Fibroblast of mammary gland (primary cell): ENCODE data around the gene LPP.

ENCODE experiments used
- DNase-seq: peaks from one replicate; pipeline ENCODE4 v3.0.0-alpha.2; 2010; ENCODE audit warnings: low read depth
- H3K4me3 ChIP-seq: 2 replicates; pipeline ENCODE4 v1.5.1; 2011; ENCODE audit warnings: low read depth, mild to moderate bottlenecking, low read length, moderate library complexity; ENCODE audit not compliant: control insufficient read depth
- CTCF ChIP-seq: conservative IDR thresholded peaks from 2 replicates; pipeline ENCODE4 v1.5.1; 2011; ENCODE audit warnings: low read depth, low read length, inconsistent platforms; ENCODE audit not compliant: control insufficient read depth, insufficient read depth

Gene LPP

GRCh38 chr3:188690064-188690463 lies 536.1 kb downstream of the LPP start:
- TF ChIP-seq CTCF: no peak
- H3K4me3 ChIP-seq: no peak overlapping the region
- DNase-seq: no peak

- no peak overlapping the region for H3K4me3 ChIP-seq
- DNase-seq: no peak
- TF ChIP-seq CTCF: no peak
Observed at GRCh38 chr3:188691004-188691403, 537.0 kb downstream of the LPP start.

- H3K4me3 ChIP-seq: no peak overlapping the region
- no peak for DNase-seq
- TF ChIP-seq CTCF: no peak
Observed at GRCh38 chr3:188691665-188692064, 537.7 kb downstream of the LPP start.

GRCh38 chr3:188692700-188693099 lies 538.7 kb downstream of the LPP start:
- TF ChIP-seq CTCF: no peak
- no peak for DNase-seq
- H3K4me3 ChIP-seq: no peak overlapping the region

GRCh38 chr3:188693435-188693834 lies 539.5 kb downstream of the LPP start:
- no peak for TF ChIP-seq CTCF
- no peak overlapping the region for H3K4me3 ChIP-seq
- DNase-seq: no peak

- no peak for DNase-seq
- H3K4me3 ChIP-seq: no peak overlapping the region
- no peak for TF ChIP-seq CTCF
Observed at GRCh38 chr3:188695241-188695640, 541.3 kb downstream of the LPP start.

- H3K4me3 ChIP-seq: no peak overlapping the region
- TF ChIP-seq CTCF: no peak
- DNase-seq: no peak
Observed at GRCh38 chr3:188697127-188697526, 543.2 kb downstream of the LPP start.
